ENCODE results near the gene BTC. TPM values are rescaled to one million over a fixed set of nuclear protein-coding genes. Genes with fewer than 3 reads are reported as not detected.

BTC gene
- total and polyA plus RNA-seq, 4 donors = 0.09 to 0.84 (median 0.36) TPM

GRCh38 chr4:74840936-74841509 is 46.7 kb upstream of the BTC start:
- H3K4me3 ChIP-seq (ENCODE audit: low read depth in 1 of 3, low read length in 3 of 3) = no peak overlapping the region
- DNase-seq (ENCODE audit: low spot score) = no peak
- TF ChIP-seq RAD21 (IDR thresholded peaks at IDR 0.05) (no peak), HNF4G (IDR thresholded peaks at IDR 0.05) (no peak), REST (IDR thresholded peaks at IDR 0.05) (no peak), HNF4A (conservative IDR thresholded peaks at IDR 0.05) (no peak), FOXA1 (IDR thresholded peaks at IDR 0.05) (no peak), GABPA (IDR thresholded peaks at IDR 0.05 in 1 of 2, conservative IDR thresholded peaks at IDR 0.05 in 1 of 2) (no peak)
- H3K9ac ChIP-seq (ENCODE audit: low read depth in 1 of 2, low read length in 2 of 2) = no peak overlapping the region
- H3K27ac ChIP-seq (ENCODE audit: low read depth in 1 of 2, low read length in 2 of 2) = no peak overlapping the region
- WGBS = 72% methylated on average over 7 of the region's 7 CpGs
- no peaks in the 10 kb centered on the region for H3K4me1 ChIP-seq (ENCODE audit: control insufficient read depth in 4 of 4, insufficient read depth in 4 of 4, low read length in 3 of 4)
- H3K27me3 ChIP-seq (ENCODE audit: control insufficient read depth in 4 of 4, insufficient read depth in 4 of 4, low read length in 3 of 4) = peaks cover 0 to 4% (median 0%) of the 10 kb centered on the region in 4 donors
- no peaks in the 10 kb centered on the region for H3K36me3 ChIP-seq (ENCODE audit: control insufficient read depth in 4 of 4, insufficient read depth in 3 of 4, low read depth in 1 of 4, low read length in 3 of 4)
- no peaks in the 10 kb centered on the region for H3K9me3 ChIP-seq (ENCODE audit: control insufficient read depth in 4 of 4, low read length in 3 of 4)

- Histone ChIP-seq H3K4me1 (ENCODE audit: control insufficient read depth in 4 of 4, insufficient read depth in 4 of 4, low read length in 3 of 4) (no peaks in the 10 kb centered on the region), H3K27ac (ENCODE audit: low read depth in 1 of 2, low read length in 2 of 2) (no peak overlapping the region), H3K4me3 (ENCODE audit: low read depth in 1 of 3, low read length in 3 of 3) (no peak overlapping the region), H3K36me3 (ENCODE audit: control insufficient read depth in 4 of 4, insufficient read depth in 3 of 4, low read depth in 1 of 4, low read length in 3 of 4) (no peaks in the 10 kb centered on the region), H3K9ac (ENCODE audit: low read depth in 1 of 2, low read length in 2 of 2) (no peak overlapping the region), H3K9me3 (ENCODE audit: control insufficient read depth in 4 of 4, low read length in 3 of 4) (no peaks in the 10 kb centered on the region), H3K27me3 (ENCODE audit: control insufficient read depth in 4 of 4, insufficient read depth in 4 of 4, low read length in 3 of 4) (peaks cover 0 to 11% (median 0%) of the 10 kb centered on the region in 4 donors)
- no peak for DNase-seq (ENCODE audit: low spot score)
- TF ChIP-seq TAF1 (conservative IDR thresholded peaks at IDR 0.05) = no peak
- TF ChIP-seq GABPA (IDR thresholded peaks at IDR 0.05 in 1 of 2, conservative IDR thresholded peaks at IDR 0.05 in 1 of 2) = no peak
- no peak for TF ChIP-seq ATF3 (IDR thresholded peaks at IDR 0.05)
- no peak for TF ChIP-seq SP1 (IDR thresholded peaks at IDR 0.05)
- no peak for TF ChIP-seq ZBTB33 (IDR thresholded peaks at IDR 0.05)
- no peak for TF ChIP-seq NR2F2 (IDR thresholded peaks at IDR 0.05)
- TF ChIP-seq CTCF (IDR thresholded peaks at IDR 0.05; ENCODE audit: low read depth, low read length, missing input control) = no peak
- no peak for TF ChIP-seq FOXA2 (IDR thresholded peaks at IDR 0.05)
- TF ChIP-seq HNF4G (IDR thresholded peaks at IDR 0.05) = no peak
- WGBS = 77% methylated on average over 4 of the region's 4 CpGs
These were observed 44.5 kb upstream of the BTC start for GRCh38 chr4:74838746-74839370.
